WERI-Rb-1 (cell line): ENCODE results near the gene CREB3L4.
A peak's percentile ranks its signal among the peaks of the same experiment; 100 is the strongest.

ENCODE experiments used
- DNase-seq: peaks from one replicate; pipeline ENCODE4 v3.0.0-alpha.2; 2020
- H3K27ac ChIP-seq: fragments of 250-450 bp; sonication (Bioruptor Pico); 2 replicates; pipeline ENCODE4 v1.5.1; 2020; ENCODE audit warnings: mild to moderate bottlenecking, moderate library complexity
- H3K27me3 ChIP-seq: fragments of 250-450 bp; sonication (Bioruptor Pico); 2 replicates; pipeline ENCODE4 v1.5.1; 2021; ENCODE audit warnings: mild to moderate bottlenecking, low read depth, moderate library complexity; ENCODE audit not compliant: insufficient read depth, severe bottlenecking
- H3K36me3 ChIP-seq: fragments of 250-450 bp; sonication (Bioruptor Pico); 2 replicates; pipeline ENCODE4 v1.5.1; 2020; ENCODE audit warnings: mild to moderate bottlenecking, moderate library complexity
- H3K4me3 ChIP-seq: 2 replicates; pipeline ENCODE4 v1.5.1; 2011; ENCODE audit warnings: low read depth, mild to moderate bottlenecking, control low read depth, low read length
- H3K9me3 ChIP-seq: fragments of 250-450 bp; sonication (Bioruptor Pico); 2 replicates; pipeline ENCODE4 v1.5.1; 2021; ENCODE audit warnings: mild to moderate bottlenecking, moderate library complexity; ENCODE audit not compliant: severe bottlenecking
- CTCF ChIP-seq: IDR thresholded peaks from 2 replicates; pipeline ENCODE4 v1.5.1; 2011; ENCODE audit warnings: low read depth, mild to moderate bottlenecking, control low read depth, inconsistent platforms, low read length

Gene CREB3L4

GRCh38 chr1:153941826-153942725 is 25.6 kb upstream of the CREB3L4 start:
- no peak for DNase-seq
- no peak for TF ChIP-seq CTCF
- Histone ChIP-seq H3K4me3 (no peak overlapping the region), H3K27ac (no peak overlapping the region), H3K27me3 (no peaks in the 10 kb centered on the region), H3K36me3 (peaks cover 80% of the 10 kb centered on the region), H3K9me3 (no peaks in the 10 kb centered on the region)

DNA sequence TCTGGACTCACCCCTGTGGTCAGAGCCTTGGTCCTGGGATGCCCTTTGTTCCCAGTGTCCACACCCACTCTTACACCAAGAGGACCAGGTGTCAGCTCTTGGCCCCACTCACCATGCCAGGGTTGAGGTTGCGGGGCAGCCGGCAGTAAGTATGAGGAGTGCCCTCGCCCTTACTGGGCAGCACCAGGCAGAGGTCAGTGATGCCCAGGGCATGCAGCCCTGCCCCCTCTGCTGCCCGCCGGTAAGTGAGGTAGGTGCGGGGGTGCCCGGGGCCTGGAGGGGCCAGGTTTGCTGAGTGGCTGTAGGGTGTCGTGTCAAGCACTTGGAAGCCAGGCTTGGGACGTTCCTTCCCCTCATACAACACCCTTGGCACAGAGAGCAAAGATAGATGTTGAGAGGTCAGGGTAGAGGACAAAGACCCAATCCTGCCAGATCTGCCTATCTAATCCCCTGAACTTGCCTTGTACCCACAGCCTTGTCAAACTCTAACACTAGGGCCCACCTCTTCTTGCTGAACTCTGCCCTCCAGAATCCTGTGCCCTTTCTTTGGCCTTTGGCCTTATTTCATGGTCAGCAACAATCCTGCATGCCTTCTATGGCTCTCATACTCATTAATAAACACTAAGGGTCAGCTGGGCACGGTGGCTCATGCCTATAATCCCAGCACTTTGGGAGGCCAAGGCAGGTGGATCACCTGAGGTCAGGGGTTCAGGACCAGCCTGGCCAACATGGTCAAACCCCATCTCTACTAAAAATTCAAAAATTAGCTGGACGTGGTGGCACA is 24.7 kb upstream of the CREB3L4 start:
- TF ChIP-seq CTCF, result no peak
- no peak for DNase-seq
- no peak overlapping the region for H3K4me3 ChIP-seq
- no peaks in the 10 kb centered on the region for H3K9me3 ChIP-seq
- no peak overlapping the region for H3K27ac ChIP-seq
- H3K36me3 ChIP-seq, result peaks cover 80% of the 10 kb centered on the region
- no peaks in the 10 kb centered on the region for H3K27me3 ChIP-seq

- Histone ChIP-seq H3K9me3 (no peaks in the 10 kb centered on the region), H3K27me3 (no peaks in the 10 kb centered on the region), H3K4me3 (no peak overlapping the region), H3K27ac (no peak overlapping the region), H3K36me3 (peaks cover 82% of the 10 kb centered on the region)
- DNase-seq, result no peak
- TF ChIP-seq CTCF, result no peak
Measured at GRCh38 chr1:153944005-153944826, 23.5 kb upstream of the CREB3L4 start.

DNA sequence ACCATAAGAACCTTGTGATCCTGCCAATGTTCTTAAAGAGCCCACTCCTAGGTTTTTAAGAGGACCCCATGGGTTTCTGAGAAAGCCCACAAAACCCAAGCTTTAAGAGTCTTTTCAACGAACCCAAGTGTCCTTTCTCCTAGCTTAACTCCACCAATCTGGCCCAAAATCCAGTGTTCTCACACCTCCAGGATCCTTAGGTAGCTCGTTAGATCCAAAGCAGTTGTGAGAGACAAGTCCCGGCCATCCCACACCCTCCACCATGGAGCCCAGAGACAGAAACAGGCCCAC is 22.9 kb upstream of the CREB3L4 start:
- TF ChIP-seq CTCF, result no peak
- H3K36me3 ChIP-seq, result peaks cover 82% of the 10 kb centered on the region
- no peaks in the 10 kb centered on the region for H3K27me3 ChIP-seq
- H3K27ac ChIP-seq, result no peak overlapping the region
- no peak overlapping the region for H3K4me3 ChIP-seq
- no peaks in the 10 kb centered on the region for H3K9me3 ChIP-seq
- no peak for DNase-seq

- Histone ChIP-seq H3K27ac (peak overlapping the region; percentile 77), H3K9me3 (no peaks in the 10 kb centered on the region), H3K36me3 (peaks cover 82% of the 10 kb centered on the region), H3K4me3 (peak overlapping the region; percentile 61), H3K27me3 (no peaks in the 10 kb centered on the region)
- no peak for DNase-seq
- TF ChIP-seq CTCF, result no peak
Measured at GRCh38 chr1:153945131-153945794, 22.4 kb upstream of the CREB3L4 start.
